Activated CD8-positive, alpha-beta T cell treated with anti-CD3 and anti-CD28 coated beads, Interleukin-2, amount 10 ng/mL, durations not matched to agents 7 days and 5 days (primary cell): ENCODE measurements around the gene RAB40C. TPM values are rescaled to one million over a fixed set of nuclear protein-coding genes. Genes with fewer than 3 reads are reported as not detected.

Experiments
- microRNA-seq: library from miRNA; unstranded; fragments of <30 nt; microRNA quantifications from one replicate; pipeline ENCODE4 v1.2.0, GENCODE V29; 2022
- total RNA-seq, 2 experiments: library from RNA; stranded (reverse); gene quantifications; one replicate each; pipeline ENCODE4 v1.2.3, GENCODE V29; 2021

The RAB40C gene
- total RNA-seq, 2 experiments from 2014 or later: 13.1 to 15.0 TPM

Small RNA genes within 50 kb of the gene (microRNA-seq; reads per million reads assigned to microRNA genes)
- gene MIR3176: 68.3 reads per million, percentile 55 among the genes with 10 or more reads in this experiment

Other genes starting within 250 kb of the RAB40C start
- 10 to 100 TPM; 25.1 to 26.1 TPM for gene AXIN1, start 237.3 kb upstream of the RAB40C start, total RNA-seq
- gene MRPL28, start 219.5 kb upstream of the RAB40C start, total RNA-seq: 10 to 100 TPM; 95.3 to 95.8 TPM
- 10 to 100 TPM; 80.6 to 85.8 TPM for gene PGAP6, start 208.1 kb upstream of the RAB40C start, total RNA-seq
- gene NME4, start 192.9 kb upstream of the RAB40C start, total RNA-seq: 1 to 10 TPM; 5.2 to 6.8 TPM
- gene DECR2, start 188.2 kb upstream of the RAB40C start, total RNA-seq: 1 to 10 TPM; 4.7 to 6.3 TPM
- 10 to 100 TPM; 20.7 to 23.4 TPM for gene RAB11FIP3, start 164.4 kb upstream of the RAB40C start, total RNA-seq
- 10 to 100 TPM; 85.3 to 93.0 TPM for gene CAPN15, start 62.4 kb upstream of the RAB40C start, total RNA-seq
- not detected for gene PRR35, start 29.7 kb upstream of the RAB40C start, total RNA-seq
- 1 to 10 TPM; 1.6 TPM for gene NHLRC4, start 23.1 kb upstream of the RAB40C start, total RNA-seq
- 10 to 100 TPM; 41.2 to 43.0 TPM for gene PIGQ, start 20.1 kb upstream of the RAB40C start, total RNA-seq
- gene WFIKKN1, start 40.9 kb downstream of the RAB40C start, total RNA-seq: under 1 TPM; 0.47 to 0.68 TPM
- gene METTL26, start 46.2 kb downstream of the RAB40C start, total RNA-seq: 10 to 100 TPM; 89.0 to 94.0 TPM
- 10 to 100 TPM; 40.6 to 40.9 TPM for gene MCRIP2, start 51.8 kb downstream of the RAB40C start, total RNA-seq
- 100 to 1,000 TPM in 1 of 2 experiments, 10 to 100 TPM in 1; 96.8 to 106 TPM for gene WDR90, start 59.3 kb downstream of the RAB40C start, total RNA-seq
- 100 to 1,000 TPM; 135 to 139 TPM for gene RHOT2, start 78.1 kb downstream of the RAB40C start, total RNA-seq
- gene RHBDL1, start 85.6 kb downstream of the RAB40C start, total RNA-seq: 1 to 10 TPM; 1.4 to 1.9 TPM
- 10 to 100 TPM; 80.4 to 86.4 TPM for gene STUB1, start 90.3 kb downstream of the RAB40C start, total RNA-seq
- gene JMJD8, start 94.3 kb downstream of the RAB40C start, total RNA-seq: 10 to 100 TPM; 36.1 to 39.0 TPM
- gene WDR24, start 100.3 kb downstream of the RAB40C start, total RNA-seq: 10 to 100 TPM; 16.9 to 19.4 TPM
- gene FBXL16, start 115.7 kb downstream of the RAB40C start, total RNA-seq: 1 to 10 TPM; 5.9 to 7.3 TPM
- gene METRN, start 125.1 kb downstream of the RAB40C start, total RNA-seq: 10 to 100 TPM in 1 of 2 experiments, 1 to 10 TPM in 1; 8.1 to 10.6 TPM
- gene ANTKMT, start 131.1 kb downstream of the RAB40C start, total RNA-seq: 10 to 100 TPM; 12.3 to 14.2 TPM
- 1 to 10 TPM; 3.9 TPM for gene CCDC78, start 136.4 kb downstream of the RAB40C start, total RNA-seq
- 10 to 100 TPM in 1 of 2 experiments, 1 to 10 TPM in 1; 8.4 to 11.2 TPM for gene HAGHL, start 137.0 kb downstream of the RAB40C start, total RNA-seq
- 10 to 100 TPM; 24.9 to 32.4 TPM for gene CIAO3, start 150.9 kb downstream of the RAB40C start, total RNA-seq
- not detected for gene MSLN, start 170.7 kb downstream of the RAB40C start, total RNA-seq
- gene RPUSD1, start 198.3 kb downstream of the RAB40C start, total RNA-seq: 10 to 100 TPM; 25.9 to 30.1 TPM
- gene CHTF18, start 198.6 kb downstream of the RAB40C start, total RNA-seq: 100 to 1,000 TPM; 102 to 126 TPM
- gene GNG13, start 210.7 kb downstream of the RAB40C start, total RNA-seq: not detected